ENCODE data around the gene TYROBP.
A peak's percentile ranks its signal among the peaks of the same experiment; 100 is the strongest.
"Not testable (repeated sequence)": the region's sequence is repeated elsewhere in the genome, so short reads cannot be mapped to it uniquely, and the experiment has no call there.

Gene TYROBP

DNA sequence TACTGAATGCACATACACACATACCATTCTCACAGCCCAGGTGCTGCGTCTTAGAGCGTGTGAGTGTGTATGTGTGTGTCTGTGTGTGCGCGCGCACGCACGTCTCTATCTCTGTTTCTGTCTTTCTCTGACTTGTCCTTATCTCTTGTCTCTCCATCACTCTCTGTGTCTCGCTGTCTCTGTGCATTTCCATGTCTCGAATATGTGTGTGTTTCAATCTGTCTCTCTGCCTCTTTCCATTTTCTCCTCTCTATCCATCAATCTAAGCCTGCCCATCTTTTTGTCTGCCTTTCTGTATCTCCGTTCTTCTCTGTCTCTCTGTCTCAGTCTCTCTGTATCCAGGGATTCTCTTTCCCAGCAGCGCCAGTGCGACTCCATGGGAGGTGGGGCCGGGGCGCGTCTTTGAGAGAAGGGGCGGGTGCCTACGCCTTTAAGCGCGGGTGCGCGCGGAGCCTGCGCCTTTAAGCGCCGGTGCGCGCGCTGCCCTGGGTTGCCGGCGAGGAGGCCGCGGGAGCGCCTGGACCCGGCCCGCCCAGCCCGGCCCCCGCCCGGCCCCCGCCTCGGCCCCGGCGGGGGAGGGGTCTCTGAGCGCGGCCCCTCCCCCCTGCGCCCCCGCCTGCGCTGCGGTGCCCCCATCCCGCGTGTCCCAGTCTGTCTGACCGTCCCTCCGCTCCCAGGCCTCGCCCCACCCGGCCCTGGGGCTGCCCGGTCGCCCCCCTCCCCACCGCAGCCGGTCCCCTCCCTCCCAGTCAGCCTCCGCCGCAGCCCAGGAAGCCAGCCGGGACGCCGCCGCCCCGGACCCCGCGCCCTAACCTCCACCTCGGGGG, 28.0 kb upstream of the TYROBP start, which contains the start of gene LRFN3:
TSS of gene LRFN3 (plus strand) at position 464 of the 827 bp plus-strand sequence. CDS start 3,052 bp downstream, outside the sequence.
- H3K4me3 ChIP-seq: peak within 1 kb of the TSS; percentile 52 to 80 (median 65)
- peak within 1 kb of the TSS in 19 of 21 experiments; percentile 36 to 89 (median 80) for H3K27ac ChIP-seq

DNA sequence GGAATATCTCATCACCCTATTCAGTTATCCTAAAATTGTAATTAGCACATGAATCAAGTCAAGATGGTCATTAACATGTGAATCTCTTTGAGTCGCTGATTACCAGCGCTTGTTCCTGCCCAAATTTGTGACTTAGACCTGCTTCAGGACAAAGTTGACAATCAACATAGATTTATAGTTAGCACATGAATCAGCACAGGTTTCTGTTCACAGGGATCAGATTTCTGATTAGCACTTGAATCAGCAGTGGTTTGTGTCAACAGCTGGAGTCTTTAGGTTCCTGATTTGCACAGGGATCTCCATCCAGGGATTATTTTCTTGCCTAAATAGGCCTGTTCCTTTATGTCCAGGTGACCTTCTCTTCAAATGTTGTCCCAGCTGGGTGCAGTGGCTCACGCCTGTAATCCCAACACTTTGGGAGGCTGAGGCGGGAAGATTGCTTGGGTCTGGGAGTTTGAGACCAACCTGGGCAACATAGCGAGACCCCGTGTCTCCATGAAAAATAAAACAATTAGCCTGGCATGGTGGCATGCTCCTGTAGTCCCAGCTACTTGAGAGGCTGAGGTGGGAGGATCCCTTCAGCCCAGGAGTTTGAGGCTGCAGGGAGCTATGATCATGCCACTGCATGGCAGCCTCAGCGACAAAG, 24.3 kb upstream of the TYROBP start:
- no peak overlapping the region for H3K4me3 ChIP-seq
- H3K27ac ChIP-seq: no peak overlapping the region

DNA sequence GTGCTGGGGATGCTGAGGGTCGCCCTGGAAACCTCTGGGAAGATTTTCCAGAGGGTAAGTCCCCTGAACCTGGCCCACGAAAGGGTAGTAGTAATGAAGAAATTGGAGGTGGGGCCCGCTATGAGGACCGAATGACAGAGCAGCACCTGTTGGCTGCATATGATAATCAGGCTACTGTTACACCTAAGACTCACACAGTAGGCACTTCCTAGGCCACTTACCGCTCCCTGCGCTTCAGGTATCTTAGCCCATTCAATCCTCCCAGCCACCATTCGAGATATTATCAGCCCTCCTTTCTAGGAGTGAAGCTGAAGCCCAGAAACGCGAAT, 23.7 kb upstream of the TYROBP start:
- peak overlapping the region in 2 of 21 experiments; percentile 72 to 83 for H3K27ac ChIP-seq
- no peak overlapping the region for H3K4me3 ChIP-seq

DNA sequence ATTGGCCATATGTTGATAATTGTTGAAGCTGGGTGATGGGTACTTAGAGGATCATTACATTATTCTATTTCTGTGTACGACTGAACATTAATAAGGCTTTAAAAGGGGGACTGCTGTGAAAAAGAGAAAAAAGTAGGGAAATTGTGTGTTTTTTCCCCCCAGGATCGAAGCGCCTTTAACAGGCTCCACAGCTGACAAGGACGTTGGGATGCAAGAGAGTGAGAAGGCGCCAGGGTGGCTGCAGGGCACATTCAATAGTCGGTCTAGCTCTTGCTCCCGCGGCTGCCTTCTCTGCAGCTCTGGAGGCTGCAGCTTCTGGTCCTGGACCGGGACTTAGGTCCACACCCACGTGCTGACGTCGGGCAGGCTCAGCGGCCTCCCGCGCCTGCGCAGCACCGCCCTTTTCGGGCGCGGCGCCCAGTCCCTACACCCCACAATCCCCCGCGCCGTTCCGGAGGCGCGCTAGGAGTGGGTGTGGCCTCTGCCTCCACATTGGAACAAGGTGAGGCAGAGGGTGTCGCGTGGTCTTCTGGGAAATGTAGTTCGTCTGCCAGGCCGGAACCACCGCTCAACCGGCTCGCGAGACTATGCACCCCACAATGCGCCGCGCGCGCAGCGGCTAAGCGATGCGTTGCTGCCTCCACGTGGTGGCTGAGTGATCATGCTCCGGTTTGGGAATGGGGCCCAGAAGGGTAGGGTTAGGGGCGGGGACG, 23.2 kb upstream of the TYROBP start:
- Histone ChIP-seq H3K27ac (peak overlapping the region in 18 of 21 experiments; percentile 19 to 83 (median 68)), H3K4me3 (peak overlapping the region in 2 of 7 experiments; percentile 17 to 24)

DNA sequence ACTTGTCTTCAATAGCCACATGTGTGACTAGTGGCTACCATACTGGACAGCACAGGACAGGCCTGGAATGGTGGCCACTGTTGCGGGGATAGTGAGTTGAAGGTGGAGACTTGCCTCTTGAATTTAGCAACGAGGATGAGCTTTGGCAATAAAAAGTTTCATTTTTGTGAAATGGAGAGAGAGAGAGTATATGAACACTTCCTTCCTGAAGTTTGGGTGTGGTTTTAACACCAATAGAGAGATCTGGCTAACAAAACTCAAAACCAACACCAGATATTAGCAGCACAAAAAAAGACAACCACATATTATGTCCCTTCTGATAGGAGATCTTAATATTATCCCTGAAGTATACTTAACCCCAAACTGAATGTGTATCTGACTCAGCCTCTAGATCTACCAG, 21.8 kb upstream of the TYROBP start:
- Histone ChIP-seq H3K4me3 (no peak overlapping the region), H3K27ac (peak overlapping the region in 10 of 21 experiments; percentile 29 to 83 (median 71))

DNA sequence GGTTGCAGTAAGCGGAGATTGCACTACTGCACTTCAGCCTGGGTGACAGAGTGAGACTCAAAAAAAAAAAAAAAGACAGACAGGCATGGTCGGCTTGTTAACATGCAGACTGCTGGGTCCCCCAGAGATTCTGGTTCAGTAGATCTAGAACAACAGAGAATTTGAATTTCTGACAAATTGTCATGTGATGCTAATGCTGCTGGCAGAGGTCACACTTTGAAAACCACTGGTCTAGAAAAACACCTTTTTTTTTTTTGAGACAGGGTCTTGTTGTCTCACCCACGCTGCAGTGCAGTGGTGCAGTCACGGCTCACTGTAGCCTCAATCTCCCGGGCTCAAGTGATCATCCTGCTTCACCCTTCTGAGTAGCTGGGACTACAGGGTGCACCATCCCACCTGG, 20.4 kb upstream of the TYROBP start:
- no peak overlapping the region for H3K4me3 ChIP-seq
- peak overlapping the region in 1 of 21 experiments; percentile 29 for H3K27ac ChIP-seq

DNA sequence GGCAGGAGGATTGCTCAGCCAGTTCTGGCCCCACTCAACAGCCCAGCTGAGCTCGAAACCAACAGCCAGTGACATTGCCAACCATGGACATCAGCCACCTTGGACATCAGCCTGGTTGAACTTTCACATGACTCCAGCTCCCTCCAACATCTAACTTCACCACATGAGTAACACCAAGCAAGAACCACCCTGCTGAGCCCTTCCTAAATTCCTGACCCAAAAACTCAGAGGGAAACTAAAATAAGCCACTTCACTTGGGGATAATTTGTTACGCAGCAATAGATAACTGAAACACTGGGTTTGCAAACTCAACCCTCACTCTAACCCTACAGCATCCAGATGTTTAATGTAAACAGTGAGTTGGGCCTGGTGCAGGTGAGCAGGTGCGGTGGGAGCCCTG, 17.4 kb upstream of the TYROBP start:
- no peak overlapping the region for H3K4me3 ChIP-seq
- H3K27ac ChIP-seq: no peak overlapping the region

DNA sequence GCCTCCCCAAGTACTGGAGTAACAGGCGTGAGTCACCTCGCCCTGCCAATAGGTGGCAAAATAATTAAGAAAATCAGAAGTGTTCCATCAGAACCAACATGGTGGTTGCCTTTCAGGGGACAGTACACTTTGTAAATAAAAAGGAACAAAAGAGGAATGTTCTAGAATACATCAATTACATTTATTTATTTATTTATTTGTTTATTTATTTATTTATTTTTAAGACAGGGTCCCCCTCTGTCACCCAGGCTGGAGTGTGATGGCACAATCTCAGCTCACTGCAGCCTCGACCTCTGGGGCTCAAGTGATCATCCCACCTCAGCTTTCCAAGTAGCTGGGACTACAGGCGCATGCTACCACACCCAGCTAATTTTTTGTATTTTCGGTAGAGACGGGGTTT, 12.9 kb upstream of the TYROBP start:
- H3K4me3 ChIP-seq: no peak overlapping the region
- H3K27ac ChIP-seq: no peak overlapping the region

DNA sequence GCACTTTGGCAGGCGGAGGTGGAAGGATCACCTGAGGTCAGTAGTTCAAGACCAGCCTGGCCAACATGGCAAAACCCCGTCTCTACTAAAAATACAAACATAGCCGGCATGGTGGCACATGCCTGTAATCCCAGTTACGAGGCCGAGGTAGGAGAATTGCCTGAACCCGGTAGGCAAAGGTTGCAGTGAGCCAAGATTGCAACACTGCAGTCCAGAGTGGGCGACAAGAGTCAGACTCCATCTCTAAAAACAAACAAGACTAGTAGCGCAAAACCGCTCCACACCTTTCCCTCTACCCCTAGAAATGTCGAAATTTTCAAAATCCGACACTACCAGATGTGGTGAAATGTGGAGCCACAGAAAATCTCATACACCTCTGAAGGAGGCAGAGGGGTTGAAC, 11.2 kb upstream of the TYROBP start:
- Histone ChIP-seq H3K27ac (no peak overlapping the region), H3K4me3 (no peak overlapping the region)

DNA sequence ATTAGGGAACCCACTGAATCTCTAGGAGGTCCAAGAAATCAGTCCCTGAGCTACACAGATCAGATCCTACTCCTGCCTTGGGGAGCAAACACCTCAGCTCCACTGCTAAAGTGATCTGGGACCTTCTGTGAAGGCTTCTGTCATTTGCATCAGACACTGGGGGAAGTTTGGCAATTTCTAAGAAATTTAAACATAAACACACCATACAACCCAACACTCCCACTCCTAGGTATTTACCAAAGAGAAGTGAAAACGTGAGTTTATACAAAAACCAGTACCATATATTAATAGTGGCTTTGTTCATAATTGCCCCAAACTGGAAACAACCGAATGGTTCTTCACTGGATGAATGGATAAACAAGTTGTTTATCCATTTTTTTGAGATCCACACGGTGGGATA, 7.3 kb upstream of the TYROBP start:
- Histone ChIP-seq H3K4me3 (no peak overlapping the region), H3K27ac (peak overlapping the region in 1 of 21 experiments; percentile 29)

DNA sequence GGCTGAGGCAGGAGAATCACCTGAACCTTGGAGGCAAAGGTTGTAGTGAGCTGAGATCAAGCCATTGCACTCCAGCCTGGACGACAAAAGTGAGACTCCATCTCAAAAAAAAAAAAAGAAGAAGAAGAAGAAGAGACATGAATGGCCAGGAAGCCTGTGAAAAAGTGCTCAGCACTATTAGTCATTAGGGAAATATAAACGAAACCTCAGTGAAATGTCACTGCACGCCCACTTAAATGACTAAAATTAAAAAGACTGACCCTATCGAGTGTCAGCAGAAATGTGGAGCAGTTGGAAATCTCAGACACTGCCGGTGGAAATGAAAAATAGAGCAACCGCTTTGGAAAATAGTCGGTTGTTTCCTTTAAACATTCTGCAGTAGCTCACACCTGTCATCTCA, 5.5 kb upstream of the TYROBP start:
- Histone ChIP-seq H3K27ac (peak overlapping the region in 7 of 21 experiments; percentile 16 to 67 (median 30)), H3K4me3 (no peak overlapping the region)

DNA sequence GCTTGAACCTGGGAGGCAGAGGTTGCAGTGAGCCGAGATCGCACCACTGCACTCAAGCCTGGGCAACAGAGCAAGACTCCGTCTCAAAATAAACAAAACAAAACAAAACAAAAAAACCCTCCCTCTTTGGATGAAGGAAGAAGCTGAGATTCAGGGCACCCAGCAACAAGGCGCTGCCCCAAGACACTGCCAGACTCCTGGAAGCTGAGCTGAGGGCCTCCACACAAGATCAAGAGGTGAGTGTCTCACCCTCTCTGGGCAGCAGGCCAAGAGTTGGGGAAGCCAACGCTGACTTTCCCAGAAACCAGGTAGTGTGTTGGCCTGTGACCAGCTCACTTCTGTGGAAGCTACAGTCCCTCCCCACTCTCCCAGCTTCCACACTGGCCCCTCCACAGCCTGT, 3.7 kb upstream of the TYROBP start:
- Histone ChIP-seq H3K4me3 (no peak overlapping the region), H3K27ac (peak overlapping the region in 8 of 21 experiments; percentile 0 to 52 (median 23))

DNA sequence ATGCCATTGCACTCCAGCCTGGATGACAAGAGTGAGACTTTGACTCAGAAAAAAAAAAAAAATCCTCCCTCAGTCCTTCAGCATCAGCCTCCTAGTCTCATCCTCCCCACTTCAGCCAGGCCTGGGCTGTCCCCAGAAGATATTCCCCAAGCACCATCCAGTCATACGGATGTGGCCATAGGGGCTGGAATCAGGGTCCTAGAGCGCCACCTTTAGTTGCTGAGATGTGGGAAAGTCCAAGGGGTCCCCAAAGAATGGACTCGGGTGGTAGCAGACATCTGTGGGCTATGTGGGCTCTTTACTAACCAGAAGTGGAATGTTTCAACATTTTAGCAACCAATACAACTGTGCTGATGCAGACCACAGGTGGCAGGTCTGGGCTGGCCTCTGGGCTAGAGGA, 3.1 kb upstream of the TYROBP start:
- H3K27ac ChIP-seq: peak overlapping the region in 6 of 21 experiments; percentile 0 to 52 (median 26)
- no peak overlapping the region for H3K4me3 ChIP-seq

DNA sequence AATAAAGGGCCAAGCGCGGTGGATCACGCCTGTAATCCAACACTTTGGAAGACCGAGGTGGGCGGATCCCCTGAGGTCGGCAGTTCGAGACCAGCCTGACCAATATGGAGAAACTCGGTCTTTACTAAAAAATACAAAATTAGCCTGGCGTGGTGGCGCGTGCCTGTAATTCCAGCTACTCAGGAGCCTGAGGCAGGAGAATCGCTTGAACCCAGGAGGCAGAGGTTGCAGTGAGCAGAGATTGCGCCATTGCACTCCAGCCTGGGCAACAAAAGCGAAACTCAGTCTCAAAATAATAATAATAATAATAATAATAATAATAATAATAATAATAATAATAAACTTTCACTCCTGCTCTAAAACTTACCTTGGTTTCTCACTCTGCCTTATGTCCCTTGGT, 2.3 kb upstream of the TYROBP start:
- not testable (repeated sequence) for H3K4me3 ChIP-seq
- peak overlapping the region in 10 of 21 experiments; percentile 64 to 88 (median 76) for H3K27ac ChIP-seq

DNA sequence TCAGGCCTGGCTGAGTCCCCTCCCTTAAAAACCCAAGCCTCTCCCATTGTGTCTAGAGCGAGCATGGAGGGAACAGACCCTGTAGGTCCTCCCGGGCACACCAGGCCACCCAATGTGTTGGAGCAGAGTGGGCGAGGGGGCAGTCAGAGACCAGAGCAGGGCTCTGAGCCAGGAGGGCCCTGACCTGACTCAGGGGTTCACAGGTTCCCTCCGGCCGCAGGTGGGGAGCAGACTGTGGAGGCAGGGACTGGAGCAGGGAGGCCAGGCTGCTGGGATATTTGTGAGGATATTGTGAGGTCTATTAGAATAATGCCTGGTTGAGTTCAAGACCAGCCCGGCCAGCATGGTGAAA, 1.6 kb upstream of the TYROBP start:
- Histone ChIP-seq H3K4me3 (peak overlapping the region in 1 of 7 experiments; percentile 4), H3K27ac (peak overlapping the region in 19 of 21 experiments; percentile 54 to 88 (median 69))

DNA sequence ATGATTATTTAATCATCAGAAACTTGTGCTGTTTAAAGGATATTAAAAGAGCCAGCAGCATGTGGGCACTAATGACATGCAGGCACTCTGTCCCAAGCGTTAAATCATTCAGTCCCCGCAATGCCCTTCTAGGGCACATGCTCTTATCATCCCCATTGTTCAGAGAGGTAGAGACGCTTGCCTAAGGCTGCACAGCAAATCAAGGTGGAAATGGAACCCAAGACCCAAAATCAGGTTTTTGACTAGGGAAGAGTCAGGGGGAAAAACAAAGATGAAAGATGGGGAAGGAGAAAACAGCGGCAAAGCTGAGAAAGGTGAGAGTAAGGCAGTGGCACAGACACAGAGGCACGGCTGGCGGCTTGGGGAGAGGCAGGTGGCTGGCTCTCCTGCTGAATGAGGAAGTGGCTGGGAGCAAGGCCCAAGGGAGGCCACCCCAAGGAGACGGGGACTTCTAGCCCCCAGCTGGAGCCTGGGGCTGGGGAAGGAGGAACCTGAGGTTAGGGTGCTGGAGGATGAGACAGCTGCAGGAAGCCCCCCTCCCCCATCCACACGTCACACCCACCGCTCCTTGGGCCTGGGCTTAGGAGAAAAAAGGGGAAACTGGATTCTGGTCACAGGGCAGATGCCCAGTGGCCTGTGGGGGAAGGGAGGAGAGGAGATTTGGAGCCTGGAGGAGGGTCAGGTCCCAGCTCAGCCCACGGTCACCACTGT, 1.0 kb upstream of the TYROBP start:
- Histone ChIP-seq H3K27ac (peak overlapping the region in 17 of 21 experiments; percentile 54 to 88 (median 75)), H3K4me3 (peak overlapping the region in 1 of 7 experiments; percentile 4)

DNA sequence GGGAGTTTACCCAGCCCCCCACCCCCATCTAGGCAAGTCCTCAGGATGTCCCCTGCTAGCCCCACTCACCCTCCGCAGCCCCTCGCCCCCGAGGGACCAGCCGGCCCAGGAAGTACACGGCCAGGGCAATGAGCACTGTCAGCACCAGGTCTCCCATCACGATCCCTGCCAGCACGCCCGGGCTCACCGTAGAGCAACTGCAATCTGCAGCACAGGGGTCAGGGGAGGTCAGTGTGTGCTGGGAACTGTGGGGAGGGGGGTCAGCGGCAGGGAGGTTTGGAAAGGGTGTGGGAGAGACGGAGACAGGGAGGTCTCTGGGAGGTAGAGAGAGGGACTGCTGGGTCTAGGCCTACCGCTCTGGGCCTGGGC, 734 bp downstream of the TYROBP start:
- Histone ChIP-seq H3K4me3 (peak overlapping the region in 6 of 7 experiments; percentile 7 to 33 (median 28)), H3K27ac (peak overlapping the region in 20 of 21 experiments; percentile 2 to 88 (median 67))

DNA sequence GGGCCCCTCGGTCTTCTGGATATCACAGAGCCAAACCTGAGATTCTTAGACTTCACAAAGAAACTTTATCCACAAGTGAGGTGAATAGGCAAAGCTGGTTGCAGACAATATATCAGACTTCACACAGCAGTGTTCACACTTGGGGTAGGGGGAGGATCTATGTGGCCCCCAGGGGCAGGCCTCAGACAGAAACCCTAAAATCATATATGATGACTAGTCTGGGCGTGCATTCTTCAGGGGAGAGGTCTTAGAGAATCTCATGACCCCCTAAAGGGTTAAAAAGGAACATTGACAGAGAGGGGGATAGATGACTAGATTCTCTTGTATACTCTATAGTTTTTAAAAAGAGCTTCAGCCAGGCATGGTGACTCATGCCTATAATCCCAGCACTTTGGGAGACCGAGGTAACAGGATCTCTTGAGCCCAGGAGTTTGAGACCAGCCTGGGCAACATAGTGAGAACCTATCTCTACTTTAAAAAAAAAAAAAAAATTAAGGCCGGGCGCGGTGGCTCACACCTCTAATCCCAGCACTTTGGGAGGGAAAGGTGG, 2.8 kb downstream of the TYROBP start:
- no peak overlapping the region for H3K4me3 ChIP-seq

DNA sequence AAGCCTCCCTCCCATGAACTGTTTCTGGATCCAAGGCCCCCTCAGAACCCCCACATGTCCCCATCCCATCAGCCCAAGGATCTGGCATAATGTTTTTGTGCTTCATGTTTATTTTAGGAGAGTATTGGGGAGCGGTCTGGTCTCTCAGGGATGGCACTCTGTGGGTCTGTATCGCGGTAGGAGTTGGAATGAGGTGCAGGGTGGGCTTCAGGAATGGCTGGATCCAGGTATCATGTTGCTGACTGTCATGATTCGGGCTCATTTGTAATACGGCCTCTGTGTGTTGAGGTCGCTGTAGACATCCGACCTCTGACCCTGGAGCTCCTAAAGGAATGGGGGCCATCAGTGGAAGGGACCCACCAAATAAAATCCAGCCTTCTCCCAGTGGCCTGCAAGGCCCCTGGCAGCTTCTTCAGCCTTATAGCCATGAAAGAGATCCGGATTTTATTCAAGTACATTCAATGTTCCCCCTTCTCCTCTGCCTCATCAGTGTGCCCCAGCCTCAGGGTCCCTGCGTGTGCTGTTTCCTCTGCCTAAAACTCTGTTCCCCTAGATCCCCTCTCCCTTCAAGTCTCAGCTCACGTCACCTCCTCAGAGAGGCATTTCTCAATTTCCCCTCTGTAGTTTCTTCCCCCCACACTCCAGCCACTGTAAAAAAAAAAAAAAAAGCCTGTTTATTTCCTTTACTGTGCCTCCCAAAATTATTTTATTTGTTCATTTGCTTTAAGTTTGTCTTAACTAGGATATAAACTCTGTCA, 3.6 kb downstream of the TYROBP start:
- H3K4me3 ChIP-seq: no peak overlapping the region
- peak overlapping the region in 17 of 21 experiments; percentile 22 to 97 (median 91) for H3K27ac ChIP-seq

More for the DNA sequence above, 2.8 kb downstream of the TYROBP start:
- peak overlapping the region in 15 of 21 experiments; percentile 22 to 97 (median 70) for H3K27ac ChIP-seq
